ENCODE measurements around the gene PDCD7. TPM values are rescaled to one million over a fixed set of nuclear protein-coding genes. Genes with fewer than 3 reads are reported as not detected.

PDCD7 gene
- total RNA-seq, 1 experiment from 2014 or later, result 29.1 TPM

GRCh38 chr15:65072027-65072426 is 61.6 kb downstream of the PDCD7 start:
- TF ChIP-seq EZH2 (IDR thresholded peaks at IDR 0.05; ENCODE audit: low read depth), result no peak
- TF ChIP-seq, protein P1, sequence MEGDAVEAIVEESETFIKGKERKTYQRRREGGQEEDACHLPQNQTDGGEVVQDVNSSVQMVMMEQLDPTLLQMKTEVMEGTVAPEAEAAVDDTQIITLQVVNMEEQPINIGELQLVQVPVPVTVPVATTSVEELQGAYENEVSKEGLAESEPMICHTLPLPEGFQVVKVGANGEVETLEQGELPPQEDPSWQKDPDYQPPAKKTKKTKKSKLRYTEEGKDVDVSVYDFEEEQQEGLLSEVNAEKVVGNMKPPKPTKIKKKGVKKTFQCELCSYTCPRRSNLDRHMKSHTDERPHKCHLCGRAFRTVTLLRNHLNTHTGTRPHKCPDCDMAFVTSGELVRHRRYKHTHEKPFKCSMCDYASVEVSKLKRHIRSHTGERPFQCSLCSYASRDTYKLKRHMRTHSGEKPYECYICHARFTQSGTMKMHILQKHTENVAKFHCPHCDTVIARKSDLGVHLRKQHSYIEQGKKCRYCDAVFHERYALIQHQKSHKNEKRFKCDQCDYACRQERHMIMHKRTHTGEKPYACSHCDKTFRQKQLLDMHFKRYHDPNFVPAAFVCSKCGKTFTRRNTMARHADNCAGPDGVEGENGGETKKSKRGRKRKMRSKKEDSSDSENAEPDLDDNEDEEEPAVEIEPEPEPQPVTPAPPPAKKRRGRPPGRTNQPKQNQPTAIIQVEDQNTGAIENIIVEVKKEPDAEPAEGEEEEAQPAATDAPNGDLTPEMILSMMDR (conservative IDR thresholded peaks at IDR 0.05), result no peak
- H3K27me3 ChIP-seq (ENCODE audit: insufficient read depth, low read depth), result no peaks in the 10 kb centered on the region
- H3K36me3 ChIP-seq (ENCODE audit: low read depth), result no peaks in the 10 kb centered on the region
- H2AFZ ChIP-seq, result no peak overlapping the region
- no peaks in the 10 kb centered on the region for H3K9me3 ChIP-seq (ENCODE audit: insufficient read depth, low read depth)
- no peak overlapping the region for H3K27ac ChIP-seq
- BruUV-seq (replicated peaks), result no TSS peak
- H3K4me3 ChIP-seq, result no peak overlapping the region
- H3F3A ChIP-seq (ENCODE audit: insufficient read depth, low read depth), result no peaks in the 10 kb centered on the region
- POLR2A ChIA-PET (ENCODE audit: unreplicated experiment), result no interaction called here
- DNase-seq, result no peak
- H3K9me2 ChIP-seq (ENCODE audit: insufficient read depth), result no peaks in the 10 kb centered on the region
- no peaks in the 10 kb centered on the region for H3K79me2 ChIP-seq (ENCODE audit: low read depth)
- intact Hi-C loops (cut with micrococcal nuclease; ENCODE audit: unreplicated experiment), result no loop called here
- H4K20me1 ChIP-seq (ENCODE audit: insufficient read depth), result no peaks in the 10 kb centered on the region
- no peak overlapping the region for H3K4me2 ChIP-seq
- CTCF ChIA-PET, result no interaction called here
- no peaks in the 10 kb centered on the region for H3K4me1 ChIP-seq (replicated peaks; ENCODE audit: insufficient read depth)

GRCh38 chr15:65071381-65071811 is 62.2 kb downstream of the PDCD7 start:
- no peaks in the 10 kb centered on the region for H3K9me2 ChIP-seq (ENCODE audit: insufficient read depth)
- ChIA-PET CTCF (no interaction called here), POLR2A (ENCODE audit: unreplicated experiment) (no interaction called here)
- H3K4me2 ChIP-seq, result no peak overlapping the region
- no peaks in the 10 kb centered on the region for H3F3A ChIP-seq (ENCODE audit: insufficient read depth, low read depth)
- H2AFZ ChIP-seq, result no peak overlapping the region
- intact Hi-C loops (cut with micrococcal nuclease; ENCODE audit: unreplicated experiment), result no loop called here
- DNase-seq, result no peak
- no peaks in the 10 kb centered on the region for H3K79me2 ChIP-seq (ENCODE audit: low read depth)
- no peaks in the 10 kb centered on the region for H3K4me1 ChIP-seq (replicated peaks; ENCODE audit: insufficient read depth)
- H3K9me3 ChIP-seq (ENCODE audit: insufficient read depth, low read depth), result no peaks in the 10 kb centered on the region
- H4K20me1 ChIP-seq (ENCODE audit: insufficient read depth), result no peaks in the 10 kb centered on the region
- TF ChIP-seq, protein P1 (conservative IDR thresholded peaks at IDR 0.05), result no peak
- no peak for TF ChIP-seq EZH2 (IDR thresholded peaks at IDR 0.05; ENCODE audit: low read depth)
- no peak overlapping the region for H3K4me3 ChIP-seq
- H3K27me3 ChIP-seq (ENCODE audit: insufficient read depth, low read depth), result no peaks in the 10 kb centered on the region
- H3K36me3 ChIP-seq (ENCODE audit: low read depth), result no peaks in the 10 kb centered on the region
- no TSS peak for BruUV-seq (replicated peaks)
- H3K27ac ChIP-seq, result no peak overlapping the region

- Histone ChIP-seq H3K9me2 (ENCODE audit: insufficient read depth) (no peaks in the 10 kb centered on the region), H3K4me3 (no peak overlapping the region), H3K4me1 (replicated peaks; ENCODE audit: insufficient read depth) (no peaks in the 10 kb centered on the region), H3K4me2 (no peak overlapping the region), H3F3A (ENCODE audit: insufficient read depth, low read depth) (no peaks in the 10 kb centered on the region), H4K20me1 (ENCODE audit: insufficient read depth) (no peaks in the 10 kb centered on the region), H3K27me3 (ENCODE audit: insufficient read depth, low read depth) (no peaks in the 10 kb centered on the region; the same call in 1 of the 2 replicates), H3K36me3 (ENCODE audit: low read depth) (no peaks in the 10 kb centered on the region), H2AFZ (no peak overlapping the region), H3K9me3 (ENCODE audit: insufficient read depth, low read depth) (no peaks in the 10 kb centered on the region), H3K27ac (no peak overlapping the region), H3K79me2 (ENCODE audit: low read depth) (no peaks in the 10 kb centered on the region)
- DNase-seq, result no peak
- CTCF ChIA-PET, result no interaction called here
- POLR2A ChIA-PET (ENCODE audit: unreplicated experiment), result no interaction called here
- TF ChIP-seq, protein P1 (conservative IDR thresholded peaks at IDR 0.05), result no peak
- no peak for TF ChIP-seq EZH2 (IDR thresholded peaks at IDR 0.05; ENCODE audit: low read depth)
- intact Hi-C loops (cut with micrococcal nuclease; ENCODE audit: unreplicated experiment), result no loop called here
- no TSS peak for BruUV-seq (replicated peaks)
Measured at GRCh38 chr15:65069779-65070546, 63.6 kb downstream of the PDCD7 start.
